Activated T-helper 1 cell treated with anti-CD3 and anti-CD28 coated beads, Interleukin-2, amount 50 U/mL, for 16 hours (primary cell): Measurements from ENCODE around the gene SLC25A11.

Experiments used
- DNase-seq, 2 donors: peaks; one replicate each; pipeline ENCODE4 v3.0.0-alpha.2; 2020; ENCODE audit warnings: low read depth in 1 of 2, low spot score in 1 of 2

Gene SLC25A11

DNA sequence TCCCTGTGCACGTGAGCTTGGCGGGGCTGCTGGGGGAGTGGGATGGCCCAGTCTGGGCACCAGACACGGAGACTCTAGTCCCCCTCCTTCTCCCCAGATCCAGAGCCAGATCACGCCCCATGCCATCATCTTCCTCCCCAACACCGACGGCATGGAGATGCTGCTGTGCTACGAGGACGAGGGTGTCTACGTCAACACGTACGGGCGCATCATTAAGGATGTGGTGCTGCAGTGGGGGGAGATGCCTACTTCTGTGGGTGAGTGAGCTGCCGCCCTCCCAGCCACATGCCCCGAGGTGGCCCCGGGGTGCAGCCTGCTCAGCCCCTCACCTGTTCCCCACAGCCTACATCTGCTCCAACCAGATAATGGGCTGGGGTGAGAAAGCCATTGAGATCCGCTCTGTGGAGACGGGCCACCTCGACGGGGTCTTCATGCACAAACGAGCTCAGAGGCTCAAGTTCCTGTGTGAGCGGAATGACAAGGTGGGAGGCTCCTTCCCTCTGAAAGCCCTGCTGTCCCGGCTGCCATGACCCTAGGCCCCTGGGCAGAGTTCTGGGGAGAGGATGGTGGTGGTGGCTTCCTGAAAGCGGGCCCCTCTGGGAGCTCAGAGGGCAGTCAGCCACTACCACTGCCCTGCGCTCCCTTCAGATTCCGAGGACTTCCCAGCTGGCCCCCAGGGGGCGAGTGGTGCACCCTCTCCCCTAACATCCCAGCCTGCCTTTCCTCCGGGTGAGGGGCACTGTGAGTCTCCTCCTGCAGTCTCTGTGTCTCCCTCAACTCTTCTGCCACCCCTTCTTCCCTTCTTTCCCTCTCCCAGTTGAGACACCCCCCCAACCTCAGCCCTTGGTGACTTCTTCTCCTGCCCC lies 43.3 kb downstream of the SLC25A11 start:
- no peak for DNase-seq

DNA sequence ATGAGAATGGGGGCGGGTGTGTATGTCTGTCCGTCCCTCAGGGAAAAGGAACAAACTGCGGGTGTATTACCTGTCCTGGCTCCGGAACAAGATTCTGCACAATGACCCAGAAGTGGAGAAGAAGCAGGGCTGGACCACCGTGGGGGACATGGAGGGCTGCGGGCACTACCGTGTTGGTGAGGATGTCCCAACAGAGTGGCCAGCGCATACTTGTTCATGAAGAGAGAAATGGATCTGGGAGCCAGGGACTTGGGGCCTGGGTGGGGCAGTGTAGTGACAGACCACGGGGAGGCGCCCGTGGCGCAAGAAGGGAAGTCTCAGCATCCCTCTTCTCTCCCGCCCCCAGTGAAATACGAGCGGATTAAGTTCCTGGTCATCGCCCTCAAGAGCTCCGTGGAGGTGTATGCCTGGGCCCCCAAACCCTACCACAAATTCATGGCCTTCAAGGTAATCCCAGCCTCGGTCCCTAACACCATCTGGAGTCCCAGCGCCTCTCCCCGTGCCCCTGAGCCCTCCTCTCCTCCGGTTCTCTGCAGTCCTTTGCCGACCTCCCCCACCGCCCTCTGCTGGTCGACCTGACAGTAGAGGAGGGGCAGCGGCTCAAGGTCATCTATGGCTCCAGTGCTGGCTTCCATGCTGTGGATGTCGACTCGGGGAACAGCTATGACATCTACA lies 44.1 kb downstream of the SLC25A11 start:
- DNase-seq: no peak

DNA sequence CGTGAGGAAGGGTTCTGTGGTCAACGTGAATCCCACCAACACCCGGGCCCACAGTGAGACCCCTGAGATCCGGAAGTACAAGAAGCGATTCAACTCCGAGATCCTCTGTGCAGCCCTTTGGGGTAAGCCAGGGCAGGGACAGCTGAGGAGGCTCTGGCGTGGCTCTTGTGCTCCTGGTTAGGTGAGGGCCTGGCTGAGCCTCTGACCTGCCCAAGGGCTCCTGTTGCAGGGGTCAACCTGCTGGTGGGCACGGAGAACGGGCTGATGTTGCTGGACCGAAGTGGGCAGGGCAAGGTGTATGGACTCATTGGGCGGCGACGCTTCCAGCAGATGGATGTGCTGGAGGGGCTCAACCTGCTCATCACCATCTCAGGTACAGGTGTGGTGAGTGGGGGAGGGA lies 44.7 kb downstream of the SLC25A11 start:
- no peak for DNase-seq

DNA sequence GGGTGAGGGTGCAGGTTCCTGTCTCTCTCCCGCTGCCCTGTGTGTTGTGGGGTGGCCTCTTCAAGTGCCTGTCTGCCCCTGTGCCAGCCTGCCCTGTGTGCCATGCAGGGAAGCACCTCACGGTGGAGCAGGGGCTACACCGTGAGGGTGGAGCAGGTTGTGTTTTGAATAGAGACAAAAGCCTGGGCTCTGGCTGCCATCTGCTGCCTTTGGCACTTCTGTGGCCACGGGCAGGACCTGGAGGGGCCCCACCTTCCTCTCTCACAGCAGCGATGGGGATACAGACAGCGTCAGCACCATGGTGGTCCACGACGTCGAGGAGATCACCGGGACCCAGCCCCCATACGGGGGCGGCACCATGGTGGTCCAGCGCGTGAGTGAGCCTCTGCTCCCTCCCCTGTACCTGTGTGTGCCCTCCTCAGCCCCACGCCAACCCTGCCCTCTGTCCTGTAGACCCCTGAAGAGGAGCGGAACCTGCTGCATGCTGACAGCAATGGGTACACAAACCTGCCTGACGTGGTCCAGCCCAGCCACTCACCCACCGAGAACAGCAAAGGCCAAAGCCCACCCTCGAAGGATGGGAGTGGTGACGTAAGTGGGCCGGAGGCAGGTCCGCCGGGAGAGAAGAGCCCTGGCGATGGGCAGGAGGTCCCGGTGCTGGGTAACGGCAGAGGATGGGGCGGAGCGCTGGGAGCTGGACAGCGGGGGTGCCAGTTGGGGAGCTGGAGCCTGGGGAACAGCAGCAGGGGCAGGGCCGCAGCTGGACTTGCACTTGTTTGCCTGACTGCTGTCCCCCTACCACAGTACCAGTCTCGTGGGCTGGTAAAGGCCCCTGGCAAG lies 45.9 kb downstream of the SLC25A11 start:
- DNase-seq: no peak

DNA sequence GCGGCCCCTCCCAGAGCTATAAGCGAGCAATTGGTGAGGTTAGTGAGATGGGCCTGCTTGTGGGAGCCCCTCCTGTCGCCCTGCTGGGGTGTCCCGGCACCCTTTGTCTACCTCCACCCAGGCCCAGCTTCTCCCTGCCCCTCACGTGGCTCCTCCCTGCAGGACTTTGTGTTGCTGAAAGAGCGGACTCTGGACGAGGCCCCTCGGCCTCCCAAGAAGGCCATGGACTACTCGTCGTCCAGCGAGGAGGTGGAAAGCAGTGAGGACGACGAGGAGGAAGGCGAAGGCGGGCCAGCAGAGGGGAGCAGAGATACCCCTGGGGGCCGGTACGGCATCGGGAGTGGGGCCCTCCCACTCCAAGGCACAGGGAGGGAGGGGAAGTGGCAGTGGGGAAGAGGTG lies 46.6 kb downstream of the SLC25A11 start:
- no peak for DNase-seq

DNA sequence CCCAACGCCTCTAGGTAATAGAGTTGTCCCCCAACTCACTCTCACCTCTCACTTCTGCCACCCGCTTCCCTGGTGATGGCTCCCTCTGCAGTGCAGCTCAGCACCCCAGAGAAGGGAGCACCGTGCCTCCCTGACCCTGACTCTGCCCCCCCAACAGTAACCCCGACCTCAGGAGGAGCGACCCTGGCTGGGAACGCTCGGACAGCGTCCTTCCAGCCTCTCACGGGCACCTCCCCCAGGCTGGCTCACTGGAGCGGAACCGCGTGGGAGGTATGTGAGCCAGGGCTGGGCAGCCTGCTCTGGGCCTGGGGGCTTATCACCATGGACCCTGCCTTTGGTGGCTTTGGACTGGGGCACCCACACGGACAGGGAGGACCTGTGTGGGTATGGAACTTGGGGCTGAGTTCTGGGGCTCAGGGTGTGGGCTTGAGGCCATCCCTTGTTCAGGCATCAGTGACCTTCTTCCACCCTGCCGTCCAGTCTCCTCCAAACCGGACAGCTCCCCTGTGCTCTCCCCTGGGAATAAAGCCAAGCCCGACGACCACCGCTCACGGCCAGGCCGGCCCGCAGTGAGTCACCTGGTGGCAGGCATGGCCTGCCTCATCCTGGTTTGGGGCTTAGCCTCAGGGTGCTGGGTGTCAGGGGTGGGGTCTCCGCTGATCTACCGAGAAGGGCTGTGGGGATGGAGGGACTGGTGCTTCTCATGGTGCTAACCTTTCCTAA lies 47.2 kb downstream of the SLC25A11 start:
- no peak for DNase-seq

DNA sequence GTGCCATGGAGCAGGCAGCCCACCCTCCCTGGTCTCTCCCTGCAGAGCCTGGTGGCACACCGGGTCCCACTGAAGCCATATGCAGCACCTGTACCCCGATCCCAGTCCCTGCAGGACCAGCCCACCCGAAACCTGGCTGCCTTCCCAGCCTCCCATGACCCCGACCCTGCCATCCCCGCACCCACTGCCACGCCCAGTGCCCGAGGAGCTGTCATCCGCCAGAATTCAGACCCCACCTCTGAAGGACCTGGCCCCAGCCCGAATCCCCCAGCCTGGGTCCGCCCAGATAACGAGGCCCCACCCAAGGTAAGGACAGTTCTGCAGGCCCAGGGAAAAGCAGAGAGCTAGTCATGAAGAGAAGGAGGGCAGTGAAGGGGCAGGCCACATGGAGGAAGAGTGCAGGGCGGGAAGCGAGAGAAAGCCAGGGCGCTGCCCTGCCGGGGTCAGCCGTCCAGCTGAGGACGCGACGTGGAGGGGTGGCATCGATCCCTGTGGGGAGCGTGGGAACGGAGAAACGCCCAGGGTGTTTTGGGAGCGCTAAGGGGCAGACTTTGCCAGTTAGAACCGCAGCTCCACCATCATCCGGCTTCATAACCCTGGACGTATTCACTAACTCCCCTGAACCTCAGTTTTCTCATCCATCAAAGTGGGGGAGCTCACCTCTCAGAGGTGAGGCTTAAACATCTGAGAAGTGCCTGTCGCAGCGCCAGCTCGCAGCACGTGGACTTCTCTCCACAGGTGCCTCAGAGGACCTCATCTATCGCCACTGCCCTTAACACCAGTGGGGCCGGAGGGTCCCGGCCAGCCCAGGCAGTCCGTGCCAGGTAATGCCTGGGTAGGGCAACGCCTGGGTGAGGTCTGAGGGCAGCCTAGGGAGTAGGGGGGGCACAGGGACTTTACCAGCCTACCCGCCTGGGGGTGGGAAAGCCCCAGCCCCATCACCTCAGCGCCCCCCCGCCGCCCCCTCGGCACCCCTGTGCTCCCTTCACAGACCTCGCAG lies 48.1 kb downstream of the SLC25A11 start:
- no peak for DNase-seq

DNA sequence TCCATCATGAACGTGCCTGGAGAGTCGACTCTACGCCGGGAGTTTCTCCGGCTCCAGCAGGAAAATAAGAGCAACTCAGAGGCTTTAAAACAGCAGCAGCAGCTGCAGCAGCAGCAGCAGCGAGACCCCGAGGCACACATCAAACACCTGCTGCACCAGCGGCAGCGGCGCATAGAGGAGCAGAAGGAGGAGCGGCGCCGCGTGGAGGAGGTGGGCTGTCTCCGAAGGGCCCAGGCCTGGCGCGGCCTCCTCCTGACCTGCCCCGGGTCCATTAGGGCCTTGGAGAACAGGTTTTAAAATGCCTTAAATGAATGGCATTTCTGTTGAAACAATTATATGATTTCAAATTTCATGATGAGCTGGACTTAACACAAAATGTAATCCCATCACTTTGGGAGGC lies 52.3 kb downstream of the SLC25A11 start:
- DNase-seq: no peak
